ENCODE data around the gene FAM149A. TPM values are rescaled to one million over a fixed set of nuclear protein-coding genes. Genes with fewer than 3 reads are reported as not detected.

Gene FAM149A
- total RNA-seq, 1 experiment from 2014 or later: 14.6 TPM

GRCh38 chr4:186118582-186118981 is 14.1 kb downstream of the FAM149A start (continued):
- TF ChIP-seq CREM (CRISPR knock-in tag; IDR thresholded peaks at IDR 0.05) (no peak), CTCF (IDR thresholded peaks at IDR 0.05) (no peak), AFF4 (CRISPR knock-in tag; IDR thresholded peaks at IDR 0.05; ENCODE audit: borderline replicate concordance) (no peak), ATF6 (CRISPR knock-in tag; IDR thresholded peaks at IDR 0.05) (no peak), TCF7 (CRISPR knock-in tag; IDR thresholded peaks at IDR 0.05; ENCODE audit: low read depth) (no peak), CDX4 (CRISPR knock-in tag; IDR thresholded peaks at IDR 0.05; ENCODE audit: borderline replicate concordance) (no peak)

- Mint-ChIP-seq H3K4me3 (no peak overlapping the region), H3K4me1 (peaks cover 21% of the 10 kb centered on the region), H3K27ac (no peak overlapping the region), H3K9me3 (peaks cover 2% of the 10 kb centered on the region; the same call in 1 of the 2 replicates), H3K36me3 (no peaks in the 10 kb centered on the region; the same call in 1 of the 2 replicates), H3K27me3 (ENCODE audit: low read depth) (no peaks in the 10 kb centered on the region; the same call in 1 of the 2 replicates)
- ATAC-seq (no peak), DNase-seq (ENCODE audit: low spot score) (no peak)
- POLR2A ChIA-PET: no interaction called here
- no peak for TF ChIP-seq ZBTB43 (CRISPR knock-in tag; IDR thresholded peaks at IDR 0.05)
- no peak for TF ChIP-seq ZMAT4 (CRISPR knock-in tag; IDR thresholded peaks at IDR 0.05)
- no peak for TF ChIP-seq EMX1 (CRISPR knock-in tag; IDR thresholded peaks at IDR 0.05)
- no peak for TF ChIP-seq JUN (CRISPR knock-in tag; IDR thresholded peaks at IDR 0.05)
- no peak for TF ChIP-seq FOXJ3 (CRISPR knock-in tag; IDR thresholded peaks at IDR 0.05; ENCODE audit: borderline replicate concordance)
- TF ChIP-seq TEAD1 (CRISPR knock-in tag; IDR thresholded peaks at IDR 0.05): no peak
- CTCF ChIA-PET: no interaction called here
These were observed 16.6 kb downstream of the FAM149A start for GRCh38 chr4:186121057-186121456.

GRCh38 chr4:186128842-186129241 is 24.3 kb downstream of the FAM149A start:
- no peak overlapping the region for H3K4me3 Mint-ChIP-seq
- ATAC-seq (no peak), DNase-seq (ENCODE audit: low spot score) (no peak)
- H3K4me1 Mint-ChIP-seq: peaks cover 23% of the 10 kb centered on the region
- no peaks in the 10 kb centered on the region for H3K9me3 Mint-ChIP-seq
- ChIA-PET CTCF (no interaction called here), POLR2A (no interaction called here)
- no peaks in the 10 kb centered on the region for H3K27me3 Mint-ChIP-seq (ENCODE audit: low read depth)
- no peak overlapping the region for H3K27ac Mint-ChIP-seq
- H3K36me3 Mint-ChIP-seq: no peaks in the 10 kb centered on the region
- no peak for TF ChIP-seq SMAD4 (CRISPR knock-in tag; IDR thresholded peaks at IDR 0.05)
- no peak for TF ChIP-seq AR (CRISPR knock-in tag; IDR thresholded peaks at IDR 0.05)
- TF ChIP-seq ARID4B (CRISPR knock-in tag; IDR thresholded peaks at IDR 0.05; ENCODE audit: borderline replicate concordance): no peak
- no peak for TF ChIP-seq RORB (CRISPR knock-in tag; IDR thresholded peaks at IDR 0.05)

Data from WTC11 (cell line).